ENCODE results near the gene ATG101. TPM values are rescaled to one million over a fixed set of nuclear protein-coding genes. Genes with fewer than 3 reads are reported as not detected.

Gene ATG101
- total and polyA plus RNA-seq, 2 experiments from 2014 or later, result 77.3 to 139 TPM

DNA sequence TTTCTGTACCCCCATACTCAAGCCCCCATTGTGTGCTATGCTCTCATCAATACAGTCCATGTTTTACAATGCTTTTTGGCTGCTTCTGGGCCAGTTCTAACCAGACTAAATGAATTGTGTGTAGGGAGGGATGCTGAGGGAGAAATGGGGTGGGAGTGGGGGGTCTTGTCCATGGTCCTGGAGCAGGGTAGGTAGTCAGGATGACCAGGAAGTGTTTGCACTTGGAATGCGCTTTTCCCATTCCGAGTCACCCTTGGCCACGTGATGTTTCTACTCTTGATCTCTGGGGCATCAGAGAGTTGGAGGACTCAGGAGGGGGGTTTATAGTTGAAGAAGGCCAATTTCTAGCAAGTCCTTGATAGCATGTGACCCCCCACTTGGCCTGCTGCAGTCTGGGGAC is 8.5 kb downstream of the ATG101 start:
- in situ Hi-C loops (cut with MboI), result no loop called here
- peaks cover 11% of the 10 kb centered on the region; the same call in 1 of the 2 replicates for H4K20me1 ChIP-seq (ENCODE audit: insufficient read depth)
- DNase-seq, result no peak

DNA sequence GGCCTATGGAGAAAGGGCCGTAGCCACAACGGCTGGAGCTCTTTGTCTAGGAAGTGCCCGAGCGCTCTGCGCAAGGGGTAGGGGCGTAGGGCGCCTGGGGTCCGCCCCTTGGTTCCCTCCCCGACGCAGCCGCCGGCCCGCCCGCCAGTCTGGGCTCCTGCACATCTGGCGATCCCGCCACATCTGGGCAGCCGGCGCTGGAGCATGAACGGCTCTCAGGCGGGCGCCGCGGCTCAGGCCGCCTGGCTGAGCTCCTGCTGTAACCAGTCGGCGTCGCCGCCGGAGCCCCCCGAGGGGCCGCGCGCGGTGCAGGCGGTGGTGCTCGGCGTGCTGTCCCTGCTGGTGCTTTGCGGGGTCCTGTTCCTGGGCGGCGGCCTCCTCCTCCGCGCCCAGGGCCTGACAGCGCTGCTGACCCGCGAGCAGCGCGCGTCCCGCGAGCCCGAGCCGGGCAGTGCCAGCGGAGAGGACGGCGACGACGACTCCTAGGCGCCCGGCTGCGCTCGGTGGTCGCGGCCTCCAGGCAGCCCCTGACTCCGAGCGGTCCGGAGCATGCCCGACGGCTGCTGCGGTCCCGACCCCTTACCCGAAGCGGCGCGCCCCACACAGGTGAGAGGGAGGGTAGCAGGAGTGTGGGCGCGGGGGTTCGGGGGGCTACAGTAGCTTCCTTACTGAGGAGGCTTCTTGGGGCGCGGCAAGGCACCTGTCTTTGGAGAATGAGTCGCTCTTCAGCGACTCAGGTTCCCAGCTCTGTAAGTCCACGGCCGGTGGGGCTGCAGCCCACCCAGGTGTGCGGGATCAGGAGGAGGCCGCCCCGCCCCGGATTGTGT is 10.0 kb downstream of the ATG101 start, which contains the start of gene SMIM41:
TSS of gene SMIM41 (plus strand) at position 129 of the 827 bp plus-strand sequence. CDS start at position 205, 76 bp downstream.
- H3K9me2 ChIP-seq (ENCODE audit: insufficient read depth), result no peaks in the 10 kb centered on the region
- no peak within 1 kb of the TSS for H3K4me3 ChIP-seq
- no peak within 1 kb of the TSS for H3K27ac ChIP-seq
- H3K79me2 ChIP-seq (ENCODE audit: insufficient read depth), result peaks cover 53% of the 10 kb centered on the region
- WGBS, 2 experiments (ENCODE audit: low coverage in 1 of 2, low lambda C conversion rate in 2 of 2, missing lambda C conversion rate in 2 of 2), result 44 to 47% methylated on average over 67 to 77 of the region's 87 CpGs
- H3K27me3 ChIP-seq (replicated peaks; ENCODE audit: insufficient read depth), result no peaks in the 10 kb centered on the region
- DNase-seq, result no peak
- H3K9me3 ChIP-seq (ENCODE audit: low read depth), result no peaks in the 10 kb centered on the region
- peaks cover 9% of the 10 kb centered on the region; the same call in 1 of the 2 replicates for H4K20me1 ChIP-seq (ENCODE audit: insufficient read depth)
- H2AFZ ChIP-seq, result no peak within 1 kb of the TSS
- H3K4me1 ChIP-seq (ENCODE audit: insufficient read depth), result peaks cover 36% of the 10 kb centered on the region
- H3K4me2 ChIP-seq (ENCODE audit: unreplicated experiment), result no peak within 1 kb of the TSS
- TF ChIP-seq EZH2phosphoT487 (IDR thresholded peaks at IDR 0.05; ENCODE audit: insufficient read depth, low read depth) (no peak), EZH2 (IDR thresholded peaks at IDR 0.05; ENCODE audit: insufficient read depth, poor library complexity, severe bottlenecking) (no peak)
- in situ Hi-C loops (cut with MboI), result no loop called here
- H3K36me3 ChIP-seq (ENCODE audit: low read depth), result peaks cover 11% of the 10 kb centered on the region
- H3K9ac ChIP-seq, result no peak within 1 kb of the TSS
- H3F3A ChIP-seq (ENCODE audit: insufficient read depth), result peaks cover 20% of the 10 kb centered on the region

More for the DNA sequence above, 8.5 kb downstream of the ATG101 start:
- H3K27ac ChIP-seq, result no peak overlapping the region
- H3K4me2 ChIP-seq (ENCODE audit: unreplicated experiment), result no peak overlapping the region
- H3K4me1 ChIP-seq (ENCODE audit: insufficient read depth), result peaks cover 51% of the 10 kb centered on the region
- no peaks in the 10 kb centered on the region for H3K27me3 ChIP-seq (replicated peaks; ENCODE audit: insufficient read depth)
- TF ChIP-seq EZH2phosphoT487 (IDR thresholded peaks at IDR 0.05; ENCODE audit: insufficient read depth, low read depth) (no peak), EZH2 (IDR thresholded peaks at IDR 0.05; ENCODE audit: insufficient read depth, poor library complexity, severe bottlenecking) (no peak)
- H3K9me3 ChIP-seq (ENCODE audit: low read depth), result no peaks in the 10 kb centered on the region
- H3K36me3 ChIP-seq (ENCODE audit: low read depth), result peaks cover 11% of the 10 kb centered on the region
- no peak overlapping the region for H2AFZ ChIP-seq
- no peak overlapping the region for H3K9ac ChIP-seq
- H3K4me3 ChIP-seq, result no peak overlapping the region
- H3K79me2 ChIP-seq (ENCODE audit: insufficient read depth), result peaks cover 68% of the 10 kb centered on the region
- H3K9me2 ChIP-seq (ENCODE audit: insufficient read depth), result no peaks in the 10 kb centered on the region
- 88 to 95% methylated on average over 3 of the region's 3 CpGs for WGBS, 2 experiments (ENCODE audit: low coverage in 1 of 2, low lambda C conversion rate in 2 of 2, missing lambda C conversion rate in 2 of 2)
- H3F3A ChIP-seq (ENCODE audit: insufficient read depth), result peaks cover 28% of the 10 kb centered on the region

DNA sequence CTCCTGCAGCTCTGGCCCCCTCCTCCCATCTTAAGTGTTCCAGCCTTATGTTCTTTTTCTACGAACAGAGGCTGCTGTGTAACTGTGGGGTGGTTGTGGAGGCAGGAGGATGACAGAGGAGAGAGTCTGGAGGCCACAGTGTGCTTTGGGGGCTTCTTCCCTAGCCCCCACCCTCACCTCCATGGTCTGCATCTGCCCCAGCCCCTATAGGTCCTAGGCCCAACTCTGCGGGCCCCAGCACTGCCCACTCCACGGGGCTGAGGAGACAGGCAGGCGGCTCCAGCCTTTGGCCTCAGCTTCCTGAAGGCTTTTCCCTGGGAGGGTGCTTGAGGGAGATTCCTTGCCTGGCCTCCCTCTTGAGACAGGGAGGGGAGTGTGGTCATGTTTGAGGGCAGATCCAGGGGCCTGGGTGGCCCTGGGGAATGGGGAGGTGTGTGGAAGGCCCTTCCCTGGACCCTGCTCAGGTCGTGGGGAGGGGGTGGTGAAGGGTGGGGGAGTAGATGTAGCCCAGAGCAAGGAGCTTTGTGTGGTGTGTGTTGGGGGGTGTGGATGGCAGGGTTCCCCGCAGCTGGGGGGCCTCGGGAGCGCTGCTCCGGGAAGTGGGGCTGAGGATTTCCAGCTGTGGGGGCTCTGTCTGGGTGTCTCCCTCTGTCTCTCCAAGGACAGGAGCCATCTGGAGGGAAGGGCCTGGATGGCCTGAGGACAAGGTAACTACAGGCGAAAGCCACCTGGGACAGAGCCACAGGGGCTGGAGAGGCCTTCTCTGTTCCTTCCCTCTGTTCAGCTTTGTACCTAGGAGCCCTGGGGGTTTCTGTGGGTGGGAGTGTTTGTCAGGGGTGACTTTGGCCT is 10.8 kb downstream of the ATG101 start:
- in situ Hi-C loops (cut with MboI), result no loop called here
- WGBS, 2 experiments (ENCODE audit: low coverage in 1 of 2, low lambda C conversion rate in 2 of 2, missing lambda C conversion rate in 2 of 2), result 93% methylated on average over 6 to 10 of the region's 10 CpGs

DNA sequence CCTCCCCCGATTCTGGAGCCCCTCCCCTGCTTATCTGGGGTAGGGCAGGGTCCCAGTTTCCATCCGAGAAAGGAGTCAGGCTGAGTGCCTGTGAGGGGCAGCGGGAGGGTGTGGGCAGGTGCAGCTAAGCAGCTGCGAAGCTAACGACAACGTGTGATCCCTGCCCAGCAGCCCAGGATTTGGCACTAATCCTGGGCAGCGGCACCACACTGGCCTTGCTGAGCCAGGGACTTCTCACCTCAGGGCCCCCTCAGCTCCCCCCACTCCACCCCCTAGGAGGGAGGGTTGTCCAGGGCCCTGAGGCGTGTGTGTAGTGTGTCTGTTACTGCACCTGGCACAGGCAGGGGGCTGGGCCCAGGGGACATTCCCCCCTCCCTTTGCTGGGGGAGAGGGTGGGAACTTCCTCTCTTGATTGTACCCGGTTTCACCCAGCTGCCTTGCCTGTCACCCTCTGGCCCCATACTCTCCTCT is 11.5 kb downstream of the ATG101 start:
- Histone ChIP-seq H3K4me3 (no peak overlapping the region), H3K36me3 (ENCODE audit: low read depth) (peaks cover 11% of the 10 kb centered on the region), H3K27me3 (replicated peaks; ENCODE audit: insufficient read depth) (no peaks in the 10 kb centered on the region), H3K4me2 (ENCODE audit: unreplicated experiment) (no peak overlapping the region), H3K79me2 (ENCODE audit: insufficient read depth) (peaks cover 38% of the 10 kb centered on the region), H3K27ac (peak overlapping the region; percentile 57), H3K9ac (peak overlapping the region; percentile 43), H4K20me1 (ENCODE audit: insufficient read depth) (peaks cover under 1% of the 10 kb centered on the region; the same call in 1 of the 2 replicates), H2AFZ (no peak overlapping the region), H3F3A (ENCODE audit: insufficient read depth) (peaks cover 18% of the 10 kb centered on the region), H3K9me2 (ENCODE audit: insufficient read depth) (no peaks in the 10 kb centered on the region), H3K9me3 (ENCODE audit: low read depth) (no peaks in the 10 kb centered on the region), H3K4me1 (ENCODE audit: insufficient read depth) (peaks cover 24% of the 10 kb centered on the region)
- TF ChIP-seq EZH2phosphoT487 (IDR thresholded peaks at IDR 0.05; ENCODE audit: insufficient read depth, low read depth) (no peak), EZH2 (IDR thresholded peaks at IDR 0.05; ENCODE audit: insufficient read depth, poor library complexity, severe bottlenecking) (no peak)
- DNase-seq, result no peak
- in situ Hi-C loops (cut with MboI), result no loop called here
- 71 to 84% methylated on average over 7 of the region's 9 CpGs for WGBS, 2 experiments (ENCODE audit: low coverage in 1 of 2, low lambda C conversion rate in 2 of 2, missing lambda C conversion rate in 2 of 2)

More for the DNA sequence above, 10.8 kb downstream of the ATG101 start:
- Histone ChIP-seq H3K79me2 (ENCODE audit: insufficient read depth) (peaks cover 44% of the 10 kb centered on the region), H3K4me2 (ENCODE audit: unreplicated experiment) (no peak overlapping the region), H3K4me1 (ENCODE audit: insufficient read depth) (peaks cover 28% of the 10 kb centered on the region), H3K4me3 (no peak overlapping the region), H3K9me2 (ENCODE audit: insufficient read depth) (no peaks in the 10 kb centered on the region), H3K27me3 (replicated peaks; ENCODE audit: insufficient read depth) (no peaks in the 10 kb centered on the region), H3K9me3 (ENCODE audit: low read depth) (no peaks in the 10 kb centered on the region), H3K9ac (peak overlapping the region; percentile 43; the same call in 1 of the 2 replicates), H2AFZ (no peak overlapping the region), H4K20me1 (ENCODE audit: insufficient read depth) (peaks cover 7% of the 10 kb centered on the region; the same call in 1 of the 2 replicates), H3K27ac (no peak overlapping the region), H3K36me3 (ENCODE audit: low read depth) (peaks cover 11% of the 10 kb centered on the region), H3F3A (ENCODE audit: insufficient read depth) (peaks cover 18% of the 10 kb centered on the region)
- DNase-seq, result no peak
- no peak for TF ChIP-seq EZH2phosphoT487 (IDR thresholded peaks at IDR 0.05; ENCODE audit: insufficient read depth, low read depth)
- TF ChIP-seq EZH2 (IDR thresholded peaks at IDR 0.05; ENCODE audit: insufficient read depth, poor library complexity, severe bottlenecking), result no peak

All from GM23248 (cell line).